H1 (cell line): Measurements from ENCODE around the gene SMIM10. TPM values are rescaled to one million over a fixed set of nuclear protein-coding genes. Genes with fewer than 3 reads are reported as not detected.
A peak's percentile ranks its signal among the peaks of the same experiment; 100 is the strongest.
"Not testable (repeated sequence)": the region's sequence is repeated elsewhere in the genome, so short reads cannot be mapped to it uniquely, and the experiment has no call there.

ENCODE experiments used
- CTCF ChIA-PET: fragments of 300-600 bp; sonication (Branson Sonifier 250); formaldehyde crosslinking; loops from one replicate; lab custom pipeline; 2021; ENCODE audit not compliant: partially characterized antibody; lab: Charles Lee
- POLR2A ChIA-PET: fragments of 300-600 bp; sonication (Branson Sonifier 250); formaldehyde crosslinking; loops from one replicate; lab custom pipeline; 2021; ENCODE audit warnings: inconsistent platforms; ENCODE audit not compliant: partially characterized antibody; lab: Charles Lee
- DNase-seq, 2 experiments: peaks; one replicate each; pipeline versions ENCODE4 v3.0.0 to v3.0.0-alpha.2; 2010 to 2022; ENCODE audit warnings: low spot score in 2 of 2, low read depth in 1 of 2, mixed read lengths in 1 of 2
- FAIRE-seq: peaks from 2 replicates; lab custom pipeline; 2011; peaks lifted over from hg19 to GRCh38; lab: Jason Lieb, UNC
- H2AFZ ChIP-seq: 2 replicates; pipeline ENCODE4 v1.8.1; 2012; ENCODE audit warnings: low read length, inconsistent platforms
- H2AK5ac ChIP-seq: 2 replicates; pipeline ENCODE4 v1.6.1; 2013; ENCODE audit warnings: low read depth, low read length
- H2BK120ac ChIP-seq: replicated peaks from 2 replicates; pipeline ENCODE3; 2013; ENCODE audit warnings: low read depth, low read length, inconsistent platforms
- H2BK12ac ChIP-seq: 2 replicates; pipeline ENCODE4 v1.6.1; 2013; ENCODE audit warnings: low read depth, low read length
- H2BK15ac ChIP-seq: 2 replicates; pipeline ENCODE4 v1.6.1; 2013; ENCODE audit warnings: low read length
- H2BK20ac ChIP-seq: 2 replicates; pipeline ENCODE4 v1.6.1; 2013; ENCODE audit warnings: low read length
- H2BK5ac ChIP-seq: 2 replicates; pipeline ENCODE4 v1.6.1; 2013; ENCODE audit warnings: low read depth, low read length
- H3K14ac ChIP-seq: 2 replicates; pipeline ENCODE4 v1.6.1; 2013; ENCODE audit warnings: inconsistent platforms; ENCODE audit not compliant: insufficient read length
- H3K18ac ChIP-seq: 2 replicates; pipeline ENCODE4 v1.6.1; 2013; ENCODE audit warnings: low read length; ENCODE audit errors: extremely low read depth
- H3K23ac ChIP-seq: 2 replicates; pipeline ENCODE4 v1.6.1; 2013; ENCODE audit warnings: inconsistent platforms; ENCODE audit not compliant: insufficient read length
- H3K23me2 ChIP-seq: 2 replicates; pipeline ENCODE4 v1.6.1; 2013; ENCODE audit warnings: low read depth, low read length
- H3K27ac ChIP-seq: 2 replicates; pipeline ENCODE4 v1.6.1; 2011; ENCODE audit warnings: low read depth, low read length, inconsistent platforms
- H3K27me3 ChIP-seq, 4 experiments: replicated peaks in 1 of 4; 1 replicate in 1 of 4; 2 replicates in 3 of 4; pipeline versions ENCODE4 v1.6.1 to v1.8.1; 2011 to 2013; ENCODE audit warnings: low read length in 3 of 4, mild to moderate bottlenecking in 3 of 4, inconsistent platforms in 2 of 4, mixed read lengths in 2 of 4, moderate library complexity in 1 of 4; ENCODE audit not compliant: control insufficient read depth in 3 of 4, insufficient read depth in 3 of 4; ENCODE audit errors: extremely low read depth in 1 of 4
- H3K36me3 ChIP-seq, 4 experiments: 2 replicates each; pipeline versions ENCODE4 v1.6.1 to v1.8.1; 2011 to 2013; ENCODE audit warnings: mild to moderate bottlenecking in 4 of 4, low read length in 3 of 4, moderate library complexity in 2 of 4, control low read depth in 1 of 4, inconsistent platforms in 1 of 4; ENCODE audit not compliant: insufficient read depth in 4 of 4, control insufficient read depth in 2 of 4
- H3K4ac ChIP-seq: replicated peaks from 2 replicates; pipeline ENCODE3; 2013; ENCODE audit warnings: low read length, low read depth, mixed read lengths, inconsistent platforms; ENCODE audit not compliant: insufficient read length
- H3K4me1 ChIP-seq, 4 experiments: replicated peaks in 1 of 4; 1 replicate in 1 of 4; 2 replicates in 3 of 4; pipeline versions ENCODE4 v1.6.1 to v1.8.1; 2011 to 2013; ENCODE audit warnings: low read length in 3 of 4, inconsistent platforms in 2 of 4, mixed read lengths in 1 of 4; ENCODE audit not compliant: insufficient read depth in 4 of 4, control insufficient read depth in 3 of 4
- H3K4me2 ChIP-seq, 2 experiments: 2 replicates each; pipeline versions ENCODE4 v1.6.1 to v1.8.1; 2011 to 2013; ENCODE audit warnings: low read depth in 2 of 2, low read length in 2 of 2, control low read depth in 1 of 2, inconsistent platforms in 1 of 2, mild to moderate bottlenecking in 1 of 2; ENCODE audit not compliant: insufficient read depth in 1 of 2
- H3K4me3 ChIP-seq, 4 experiments: fragments of 200-600, 300-600 bp in 1 of 4; sonication (generic), shearing (Covaris generic), sonication (Bioruptor Twin) in 1 of 4; 2 replicates each; pipeline versions ENCODE4 v1.5.1 to v1.8.1; 2011 to 2016; ENCODE audit warnings: low read length in 4 of 4, low read depth in 3 of 4, control low read depth in 2 of 4, inconsistent platforms in 2 of 4, mild to moderate bottlenecking in 2 of 4, mixed read lengths in 1 of 4, moderate library complexity in 1 of 4; ENCODE audit not compliant: insufficient read depth in 2 of 4; ENCODE audit errors: extremely low read depth in 1 of 4
- H3K56ac ChIP-seq: replicated peaks from 2 replicates; pipeline ENCODE3; 2013; ENCODE audit warnings: low read depth, mild to moderate bottlenecking, mixed read lengths, low read length, inconsistent platforms; ENCODE audit not compliant: insufficient read length
- H3K79me1 ChIP-seq: 2 replicates; pipeline ENCODE4 v1.6.1; 2013; ENCODE audit warnings: low read depth, low read length, control low read depth
- H3K79me2 ChIP-seq, 2 experiments: 2 replicates each; pipeline versions ENCODE4 v1.6.1 to v1.8.1; 2012 to 2013; ENCODE audit warnings: low read length in 2 of 2, mild to moderate bottlenecking in 2 of 2, inconsistent platforms in 1 of 2; ENCODE audit not compliant: insufficient read depth in 2 of 2, control insufficient read depth in 1 of 2
- H3K9ac ChIP-seq, 4 experiments: replicated peaks in 1 of 4; 1 replicate in 1 of 4; 2 replicates in 3 of 4; pipeline versions ENCODE4 v1.6.1 to v1.8.1; 2011 to 2013; ENCODE audit warnings: low read depth in 3 of 4, low read length in 3 of 4, control low read depth in 2 of 4, mild to moderate bottlenecking in 2 of 4, moderate library complexity in 2 of 4, inconsistent platforms in 1 of 4; ENCODE audit errors: extremely low read depth in 1 of 4
- H3K9me3 ChIP-seq, 2 experiments: 2 replicates each; pipeline versions ENCODE4 v1.6.1 to v1.8.1; 2012 to 2013; ENCODE audit warnings: mild to moderate bottlenecking in 2 of 2, moderate library complexity in 2 of 2, control low read depth in 1 of 2, inconsistent platforms in 1 of 2, low read depth in 1 of 2, low read length in 1 of 2, mixed read lengths in 1 of 2; ENCODE audit not compliant: insufficient read depth in 2 of 2
- H4K20me1 ChIP-seq, 2 experiments: replicated peaks in 1 of 2; 2 replicates each; pipeline versions ENCODE3 to v1.8.1; 2011 to 2013; ENCODE audit warnings: inconsistent platforms in 2 of 2, low read length in 2 of 2, mild to moderate bottlenecking in 1 of 2; ENCODE audit not compliant: insufficient read depth in 2 of 2, control insufficient read depth in 1 of 2
- H4K5ac ChIP-seq: 2 replicates; pipeline ENCODE4 v1.6.1; 2013; ENCODE audit warnings: low read length, low read depth, mixed read lengths, inconsistent platforms; ENCODE audit not compliant: insufficient read length
- H4K8ac ChIP-seq: 2 replicates; pipeline ENCODE4 v1.8.0; 2013; ENCODE audit warnings: mild to moderate bottlenecking, moderate library complexity, low read length, inconsistent platforms; ENCODE audit not compliant: insufficient read depth; ENCODE audit errors: extremely low read depth
- H4K91ac ChIP-seq: replicated peaks from 2 replicates; pipeline ENCODE3; 2013; ENCODE audit warnings: low read length, mixed read lengths, inconsistent platforms; ENCODE audit not compliant: insufficient read length
- WGBS, 2 experiments: shearing (Covaris generic) in 1 of 2; methylation state at CpG; one replicate each; pipeline versions ENCODE4 v1.1.6 to v1.1.7; 2013 to 2015; ENCODE audit warnings: low lambda C conversion rate in 2 of 2, mixed read lengths in 2 of 2, inconsistent platforms in 1 of 2, low coverage in 1 of 2, missing lambda C conversion rate in 1 of 2; ENCODE audit not compliant: insufficient replicate concordance in 2 of 2, insufficient coverage in 1 of 2, insufficient read length in 1 of 2; ENCODE audit errors: extremely low coverage in 1 of 2, missing lambda C conversion rate in 1 of 2; 5-methylcytosine and 5-hydroxymethylcytosine counted together
- polyA plus RNA-seq, 7 experiments: library from polyadenylated mRNA; depleted of rRNA in 3 of 7; stranded (reverse) in 5 of 7; unstranded in 2 of 7; fragments of >200 nt in 5 of 7; fragments of 200-250 nt in 2 of 7; gene quantifications; 1 replicate in 5 of 7; 2 replicates in 1 of 7; 4 replicates in 1 of 7; pipeline versions ENCODE4 v1.2.1 to v1.2.3, GENCODE V29; 2011 to 2013; ENCODE audit warnings: missing spikeins in 2 of 7, mixed read lengths in 2 of 7
- total RNA-seq: library from RNA; stranded (reverse); fragmentation: NEBNext Ultra II Directional; extraction: Animal tissue kit (Norgen Biotek cat#: 25700); gene quantifications from 2 replicates; pipeline ENCODE4 v1.2.1, GENCODE V29; 2021
- TF ChIP-seq, protein P1 (sequence below): IDR thresholded peaks from 2 replicates; pipeline ENCODE4 v1.6.1; 2011; ENCODE audit warnings: low read length, improper control_type of control experiment

Gene SMIM10
- total and polyA plus RNA-seq, 2 of the 8 experiments (the other 6 are each of a cell fraction or from before 2014, with no cell fraction given): 2.3 to 2.8 TPM

DNA sequence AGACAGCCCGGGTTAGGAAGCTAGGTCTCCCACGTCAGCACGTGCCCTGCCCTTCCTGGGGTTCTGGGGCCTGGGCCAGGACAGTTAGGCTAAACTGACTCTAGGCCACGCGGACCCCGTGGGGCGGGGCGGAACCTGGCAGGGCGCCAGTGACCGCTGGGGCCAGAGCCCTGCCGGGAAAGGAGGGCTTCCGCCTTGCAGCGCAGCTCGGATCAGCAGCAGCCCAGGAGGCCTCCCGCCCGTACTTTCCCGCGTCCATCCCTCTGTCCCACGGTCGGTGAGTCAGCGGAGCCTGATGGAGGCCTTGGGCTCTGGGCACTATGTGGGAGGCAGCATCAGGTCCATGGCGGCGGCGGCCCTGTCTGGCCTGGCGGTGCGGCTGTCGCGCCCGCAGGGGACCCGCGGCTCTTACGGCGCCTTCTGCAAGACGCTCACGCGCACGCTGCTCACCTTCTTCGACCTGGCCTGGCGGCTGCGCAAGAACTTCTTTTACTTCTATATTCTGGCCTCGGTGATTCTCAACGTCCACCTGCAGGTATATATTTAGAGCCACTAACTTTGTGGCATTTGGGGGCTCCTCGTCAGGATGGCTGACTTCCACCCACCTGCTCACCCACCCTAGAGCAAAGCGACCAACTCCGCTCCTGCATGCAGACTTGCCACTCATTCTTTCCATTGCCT, at the start of gene SMIM10 (continued):
- TF ChIP-seq, protein P1, sequence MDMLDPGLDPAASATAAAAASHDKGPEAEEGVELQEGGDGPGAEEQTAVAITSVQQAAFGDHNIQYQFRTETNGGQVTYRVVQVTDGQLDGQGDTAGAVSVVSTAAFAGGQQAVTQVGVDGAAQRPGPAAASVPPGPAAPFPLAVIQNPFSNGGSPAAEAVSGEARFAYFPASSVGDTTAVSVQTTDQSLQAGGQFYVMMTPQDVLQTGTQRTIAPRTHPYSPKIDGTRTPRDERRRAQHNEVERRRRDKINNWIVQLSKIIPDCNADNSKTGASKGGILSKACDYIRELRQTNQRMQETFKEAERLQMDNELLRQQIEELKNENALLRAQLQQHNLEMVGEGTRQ: no peak
- TF ChIP-seq, all 59 proteins: peak for 6

- H3K27ac ChIP-seq, H2AK5ac ChIP-seq, H4K20me1 ChIP-seq, H2BK20ac ChIP-seq, H3K23ac ChIP-seq, H2BK120ac ChIP-seq, H3K14ac ChIP-seq, H3K9me3 ChIP-seq, H3K79me1 ChIP-seq, H2AFZ ChIP-seq, H4K5ac ChIP-seq, FAIRE-seq, H3K4me1 ChIP-seq, H3K9ac ChIP-seq, H2BK15ac ChIP-seq, H3K4me2 ChIP-seq, H3K27me3 ChIP-seq, H3K18ac ChIP-seq, H3K36me3 ChIP-seq, H4K91ac ChIP-seq, DNase-seq, H3K56ac ChIP-seq, H3K4ac ChIP-seq, H4K8ac ChIP-seq, H2BK12ac ChIP-seq, CTCF ChIA-PET, H3K23me2 ChIP-seq, H3K79me2 ChIP-seq: not testable (repeated sequence)
- POLR2A ChIA-PET: interaction anchor here (1.1 to 1.2 kb wide), 2 partner anchors 16 to 19 kb away, joined by 3 to 4 read pairs; no protein-coding TSS in a partner anchor
- 0 out of 8 replicates have a peak overlapping the region, but pooled peaks of 1 of the 4 experiments have one; percentile 34 for H3K4me3 ChIP-seq
- peak overlapping the region; percentile 35; the same call in 1 of the 2 replicates for H2BK5ac ChIP-seq
- 38% methylated on average over 6 of the region's 6 CpGs; no CpG with 5 or more reads in 1 of the 2 experiments for WGBS, 2 experiments
Measured at GRCh38 chrX:134946364-134946763, 44.4 kb upstream of the SMIM10 start.
